Astrocyte of the spinal cord (primary cell): ENCODE results near the gene KIF26B.

Experiments used
- DNase-seq: peaks from one replicate; pipeline ENCODE4 v3.0.0; 2011; ENCODE audit warnings: low read depth, low spot score
- H3K4me3 ChIP-seq: 2 replicates; pipeline ENCODE4 v1.5.1; 2011; ENCODE audit warnings: low read depth, mild to moderate bottlenecking, low read length, moderate library complexity
- CTCF ChIP-seq: IDR thresholded peaks from 2 replicates; pipeline ENCODE4 v1.5.1; 2012; ENCODE audit warnings: low read depth, mild to moderate bottlenecking, low read length, inconsistent platforms
- in situ Hi-C: cut with HindIII; loops from 2 replicates; pipeline ENCODE4 v1.10.0; 2017; ENCODE audit warnings: low sequenced_read_pairs

KIF26B gene

GRCh38 chr1:245419989-245420388, 265.2 kb downstream of the KIF26B start:
- DNase-seq, result no peak
- no peak overlapping the region for H3K4me3 ChIP-seq
- in situ Hi-C loops, result no loop called here
- TF ChIP-seq CTCF, result no peak

- in situ Hi-C loops, result no loop called here
- no peak for DNase-seq
- no peak for TF ChIP-seq CTCF
Measured at GRCh38 chr1:245420926-245421325, 266.1 kb downstream of the KIF26B start.

GRCh38 chr1:245428681-245429080, 273.9 kb downstream of the KIF26B start:
- DNase-seq, result no peak
- no peak overlapping the region for H3K4me3 ChIP-seq
- no peak for TF ChIP-seq CTCF
- in situ Hi-C loops, result no loop called here

More at GRCh38 chr1:245420926-245421325, 266.1 kb downstream of the KIF26B start:
- no peak overlapping the region for H3K4me3 ChIP-seq

GRCh38 chr1:245431706-245432105, 276.9 kb downstream of the KIF26B start:
- in situ Hi-C loops, result no loop called here
- no peak overlapping the region for H3K4me3 ChIP-seq
- no peak for DNase-seq
- TF ChIP-seq CTCF, result no peak

GRCh38 chr1:245432228-245432875, 277.6 kb downstream of the KIF26B start:
- in situ Hi-C loops, result no loop called here
- H3K4me3 ChIP-seq, result no peak overlapping the region
- no peak for DNase-seq
- no peak for TF ChIP-seq CTCF

GRCh38 chr1:245433561-245433960, 278.8 kb downstream of the KIF26B start:
- no peak for TF ChIP-seq CTCF
- no peak overlapping the region for H3K4me3 ChIP-seq
- in situ Hi-C loops, result no loop called here
- DNase-seq, result no peak
